ENCODE data around the gene TUFT1. TPM values are rescaled to one million over a fixed set of nuclear protein-coding genes. Genes with fewer than 3 reads are reported as not detected.
A peak's percentile ranks its signal among the peaks of the same experiment; 100 is the strongest.

Gene TUFT1
- total and polyA plus RNA-seq, 9 of the 15 experiments (the other 6 are each of a cell fraction or from before 2014, with no cell fraction given) = 0.54 to 2.0 (median 1.7) TPM

- TF ChIP-seq CBX3 (IDR thresholded peaks at IDR 0.05; ENCODE audit: borderline replicate concordance in 1 of 2, low read length in 2 of 2) = 0 out of 3 replicates have a peak, but pooled peaks of 1 of the 2 experiments have one; percentile 8
- TF ChIP-seq FOXK1 (CRISPR knock-in tag; IDR thresholded peaks at IDR 0.05; ENCODE audit: borderline replicate concordance) = 0 out of 2 replicates have a peak, but pooled peaks have one; percentile 12
- peak; percentile 97 for TF ChIP-seq SP1 (CRISPR knock-in tag; IDR thresholded peaks at IDR 0.05)
- peak; percentile 88 for TF ChIP-seq ZFX (CRISPR knock-in tag; IDR thresholded peaks at IDR 0.05)
- peak; percentile 79; the same call in 1 of the 2 replicates for TF ChIP-seq ZEB2 (IDR thresholded peaks at IDR 0.05)
- TF ChIP-seq SMARCE1 (IDR thresholded peaks at IDR 0.05) = 0 out of 2 replicates have a peak, but pooled peaks have one; percentile 6
- TF ChIP-seq, protein P1, sequence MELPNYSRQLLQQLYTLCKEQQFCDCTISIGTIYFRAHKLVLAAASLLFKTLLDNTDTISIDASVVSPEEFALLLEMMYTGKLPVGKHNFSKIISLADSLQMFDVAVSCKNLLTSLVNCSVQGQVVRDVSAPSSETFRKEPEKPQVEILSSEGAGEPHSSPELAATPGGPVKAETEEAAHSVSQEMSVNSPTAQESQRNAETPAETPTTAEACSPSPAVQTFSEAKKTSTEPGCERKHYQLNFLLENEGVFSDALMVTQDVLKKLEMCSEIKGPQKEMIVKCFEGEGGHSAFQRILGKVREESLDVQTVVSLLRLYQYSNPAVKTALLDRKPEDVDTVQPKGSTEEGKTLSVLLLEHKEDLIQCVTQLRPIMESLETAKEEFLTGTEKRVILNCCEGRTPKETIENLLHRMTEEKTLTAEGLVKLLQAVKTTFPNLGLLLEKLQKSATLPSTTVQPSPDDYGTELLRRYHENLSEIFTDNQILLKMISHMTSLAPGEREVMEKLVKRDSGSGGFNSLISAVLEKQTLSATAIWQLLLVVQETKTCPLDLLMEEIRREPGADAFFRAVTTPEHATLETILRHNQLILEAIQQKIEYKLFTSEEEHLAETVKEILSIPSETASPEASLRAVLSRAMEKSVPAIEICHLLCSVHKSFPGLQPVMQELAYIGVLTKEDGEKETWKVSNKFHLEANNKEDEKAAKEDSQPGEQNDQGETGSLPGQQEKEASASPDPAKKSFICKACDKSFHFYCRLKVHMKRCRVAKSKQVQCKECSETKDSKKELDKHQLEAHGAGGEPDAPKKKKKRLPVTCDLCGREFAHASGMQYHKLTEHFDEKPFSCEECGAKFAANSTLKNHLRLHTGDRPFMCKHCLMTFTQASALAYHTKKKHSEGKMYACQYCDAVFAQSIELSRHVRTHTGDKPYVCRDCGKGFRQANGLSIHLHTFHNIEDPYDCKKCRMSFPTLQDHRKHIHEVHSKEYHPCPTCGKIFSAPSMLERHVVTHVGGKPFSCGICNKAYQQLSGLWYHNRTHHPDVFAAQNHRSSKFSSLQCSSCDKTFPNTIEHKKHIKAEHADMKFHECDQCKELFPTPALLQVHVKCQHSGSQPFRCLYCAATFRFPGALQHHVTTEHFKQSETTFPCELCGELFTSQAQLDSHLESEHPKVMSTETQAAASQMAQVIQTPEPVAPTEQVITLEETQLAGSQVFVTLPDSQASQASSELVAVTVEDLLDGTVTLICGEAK (IDR thresholded peaks at IDR 0.05) = 0 out of 2 replicates have a peak, but pooled peaks have one; percentile 9
- TF ChIP-seq, protein P1 (CRISPR knock-in tag; IDR thresholded peaks at IDR 0.05) = no peak
- peak; percentile 77 for TF ChIP-seq HMGN3 (IDR thresholded peaks at IDR 0.05; ENCODE audit: borderline replicate concordance, extremely low read depth, insufficient read length, low read depth, low read length)
- peak; percentile 87; the same call in 1 of the 2 replicates for TF ChIP-seq SMARCA5 (IDR thresholded peaks at IDR 0.05)
- peak in 1 of 2 experiments; percentile 14 for TF ChIP-seq E2F6 (IDR thresholded peaks at IDR 0.05; ENCODE audit: borderline replicate concordance in 1 of 2, extremely low read depth in 1 of 2, insufficient read depth in 1 of 2, insufficient read length in 1 of 2, low read depth in 1 of 2, low read length in 1 of 2, poor library complexity in 1 of 2, severe bottlenecking in 1 of 2)
- TF ChIP-seq SIN3B (IDR thresholded peaks at IDR 0.05; ENCODE audit: low read depth) = no peak
- no peak for TF ChIP-seq TEAD2 (tag; IDR thresholded peaks at IDR 0.05)
- TF ChIP-seq, protein P2, sequence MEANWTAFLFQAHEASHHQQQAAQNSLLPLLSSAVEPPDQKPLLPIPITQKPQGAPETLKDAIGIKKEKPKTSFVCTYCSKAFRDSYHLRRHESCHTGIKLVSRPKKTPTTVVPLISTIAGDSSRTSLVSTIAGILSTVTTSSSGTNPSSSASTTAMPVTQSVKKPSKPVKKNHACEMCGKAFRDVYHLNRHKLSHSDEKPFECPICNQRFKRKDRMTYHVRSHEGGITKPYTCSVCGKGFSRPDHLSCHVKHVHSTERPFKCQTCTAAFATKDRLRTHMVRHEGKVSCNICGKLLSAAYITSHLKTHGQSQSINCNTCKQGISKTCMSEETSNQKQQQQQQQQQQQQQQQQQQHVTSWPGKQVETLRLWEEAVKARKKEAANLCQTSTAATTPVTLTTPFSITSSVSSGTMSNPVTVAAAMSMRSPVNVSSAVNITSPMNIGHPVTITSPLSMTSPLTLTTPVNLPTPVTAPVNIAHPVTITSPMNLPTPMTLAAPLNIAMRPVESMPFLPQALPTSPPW (CRISPR knock-in tag; IDR thresholded peaks at IDR 0.05) = peak; percentile 48; the same call in 1 of the 2 replicates
These were observed at the start of gene TUFT1 (continued) for GRCh38 chr1:151540021-151540981.

All from K562 (cell line).